Measurements from ENCODE around the gene CCDC82.

DNA sequence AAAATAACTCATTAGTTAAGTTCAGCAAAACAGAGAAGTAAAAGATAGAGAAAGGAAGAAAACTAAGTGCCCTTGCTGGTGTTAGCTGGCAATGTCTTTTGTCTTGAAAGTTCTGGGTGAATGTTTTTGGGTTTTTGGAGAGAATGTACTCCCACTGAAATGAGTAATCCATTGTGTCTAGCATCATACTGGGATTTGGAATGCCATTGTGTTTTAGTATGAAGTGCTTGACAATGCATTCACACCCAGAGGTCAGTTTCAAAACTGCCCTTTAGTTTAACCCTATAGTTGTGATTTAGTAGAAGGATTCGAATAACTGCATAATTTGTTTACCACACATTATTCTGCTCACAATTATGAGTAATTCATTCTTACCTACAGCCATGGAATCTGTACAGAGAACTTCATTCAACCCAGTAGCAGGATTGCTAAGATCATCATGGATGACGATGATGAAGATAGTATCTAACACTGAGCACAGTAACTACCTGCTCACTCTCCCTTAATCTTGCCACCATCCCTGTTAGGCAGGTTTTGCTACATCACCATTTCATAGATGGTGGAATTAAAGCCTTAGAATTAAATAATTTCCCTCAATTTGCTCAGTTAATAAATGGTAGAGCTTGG, 80.6 kb downstream of the CCDC82 start:
- TF ChIP-seq, protein P1, sequence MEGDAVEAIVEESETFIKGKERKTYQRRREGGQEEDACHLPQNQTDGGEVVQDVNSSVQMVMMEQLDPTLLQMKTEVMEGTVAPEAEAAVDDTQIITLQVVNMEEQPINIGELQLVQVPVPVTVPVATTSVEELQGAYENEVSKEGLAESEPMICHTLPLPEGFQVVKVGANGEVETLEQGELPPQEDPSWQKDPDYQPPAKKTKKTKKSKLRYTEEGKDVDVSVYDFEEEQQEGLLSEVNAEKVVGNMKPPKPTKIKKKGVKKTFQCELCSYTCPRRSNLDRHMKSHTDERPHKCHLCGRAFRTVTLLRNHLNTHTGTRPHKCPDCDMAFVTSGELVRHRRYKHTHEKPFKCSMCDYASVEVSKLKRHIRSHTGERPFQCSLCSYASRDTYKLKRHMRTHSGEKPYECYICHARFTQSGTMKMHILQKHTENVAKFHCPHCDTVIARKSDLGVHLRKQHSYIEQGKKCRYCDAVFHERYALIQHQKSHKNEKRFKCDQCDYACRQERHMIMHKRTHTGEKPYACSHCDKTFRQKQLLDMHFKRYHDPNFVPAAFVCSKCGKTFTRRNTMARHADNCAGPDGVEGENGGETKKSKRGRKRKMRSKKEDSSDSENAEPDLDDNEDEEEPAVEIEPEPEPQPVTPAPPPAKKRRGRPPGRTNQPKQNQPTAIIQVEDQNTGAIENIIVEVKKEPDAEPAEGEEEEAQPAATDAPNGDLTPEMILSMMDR (IDR thresholded peaks at IDR 0.05), result no peak
- TF ChIP-seq REST (IDR thresholded peaks at IDR 0.05; ENCODE audit: insufficient read depth in 1 of 2, low read depth in 2 of 2, low read length in 1 of 2), result no peak

Measured in Panc1 (cell line).